ENCODE results near the gene PAPPA2. TPM values are rescaled to one million over a fixed set of nuclear protein-coding genes. Genes with fewer than 3 reads are reported as not detected.

Gene PAPPA2
- total and polyA plus RNA-seq, 2 of the 8 experiments (the other 6 are each of a cell fraction or from before 2014, with no cell fraction given): 0.08 to 0.88 TPM

GRCh38 chr1:176779992-176780328 lies 317.0 kb downstream of the PAPPA2 start:
- no peaks in the 10 kb centered on the region for H3K4me1 ChIP-seq (replicated peaks in 1 of 4; ENCODE audit: control insufficient read depth in 3 of 4, insufficient read depth in 4 of 4, low read length in 3 of 4)
- no peak overlapping the region for H3K4me3 ChIP-seq (ENCODE audit: extremely low read depth in 1 of 4, insufficient read depth in 2 of 4, low read depth in 3 of 4, low read length in 4 of 4)
- H4K5ac ChIP-seq (ENCODE audit: insufficient read length, low read depth, low read length): no peak overlapping the region
- no peaks in the 10 kb centered on the region for H3K36me3 ChIP-seq (ENCODE audit: control insufficient read depth in 2 of 4, insufficient read depth in 4 of 4, low read length in 3 of 4)
- no peak overlapping the region for H3K14ac ChIP-seq (ENCODE audit: insufficient read length)
- no peak overlapping the region for H2BK15ac ChIP-seq (ENCODE audit: low read length)
- H3K27me3 ChIP-seq (replicated peaks in 1 of 4; ENCODE audit: control insufficient read depth in 3 of 4, extremely low read depth in 1 of 4, insufficient read depth in 3 of 4, low read length in 3 of 4): no peaks in the 10 kb centered on the region
- H3K18ac ChIP-seq (ENCODE audit: extremely low read depth, low read length): no peak overlapping the region
- no peak overlapping the region for H2BK12ac ChIP-seq (ENCODE audit: low read depth, low read length)
- no peaks in the 10 kb centered on the region for H3K79me1 ChIP-seq (ENCODE audit: low read depth, low read length)
- H3K56ac ChIP-seq (replicated peaks; ENCODE audit: insufficient read length, low read depth, low read length): no peak overlapping the region
- H3K9me3 ChIP-seq (ENCODE audit: insufficient read depth in 2 of 2, low read depth in 1 of 2, low read length in 1 of 2): no peaks in the 10 kb centered on the region
- H2AK5ac ChIP-seq (ENCODE audit: low read depth, low read length): no peak overlapping the region
- no peak overlapping the region for H2BK120ac ChIP-seq (replicated peaks; ENCODE audit: low read depth, low read length)
- DNase-seq (ENCODE audit: low read depth in 1 of 2, low spot score in 2 of 2) (no peak), FAIRE-seq (no peak)
- H4K20me1 ChIP-seq (replicated peaks in 1 of 2; ENCODE audit: control insufficient read depth in 1 of 2, insufficient read depth in 2 of 2, low read length in 2 of 2): no peaks in the 10 kb centered on the region
- ChIA-PET CTCF (ENCODE audit: partially characterized antibody) (interaction anchor here (1.0 kb wide), 1 partner anchor 35 kb away, joined by 4 read pairs; no protein-coding TSS in a partner anchor), POLR2A (ENCODE audit: partially characterized antibody) (interaction anchor here (1.1 kb wide), 1 partner anchor 21 kb away, joined by 3 read pairs; no protein-coding TSS in a partner anchor)
- no peak overlapping the region for H4K8ac ChIP-seq (ENCODE audit: extremely low read depth, insufficient read depth, low read length)
- H2BK5ac ChIP-seq (ENCODE audit: low read depth, low read length): no peak overlapping the region
- no peak overlapping the region for H3K4me2 ChIP-seq (ENCODE audit: insufficient read depth in 1 of 2, low read depth in 2 of 2, low read length in 2 of 2)
- no peak overlapping the region for H2BK20ac ChIP-seq (ENCODE audit: low read length)
- 87% methylated on average over 1 of the region's 1 CpG; no CpG with 5 or more reads in 1 of the 2 experiments for WGBS, 2 experiments (ENCODE audit: extremely low coverage in 1 of 2, insufficient coverage in 1 of 2, insufficient read length in 1 of 2, insufficient replicate concordance in 2 of 2, low coverage in 1 of 2, low lambda C conversion rate in 2 of 2, missing lambda C conversion rate in 1 of 2)
- no peak overlapping the region for H3K4ac ChIP-seq (replicated peaks; ENCODE audit: insufficient read length, low read depth, low read length)
- no peaks in the 10 kb centered on the region for H3K79me2 ChIP-seq (ENCODE audit: control insufficient read depth in 1 of 2, insufficient read depth in 2 of 2, low read length in 2 of 2)
- H3K23ac ChIP-seq (ENCODE audit: insufficient read length): no peak overlapping the region
- 0 out of 2 replicates have a peak overlapping the region, but pooled peaks have one; percentile 15 for H2AFZ ChIP-seq (ENCODE audit: low read length)
- TF ChIP-seq YY1 (IDR thresholded peaks at IDR 0.05; ENCODE audit: low read depth, low read length): no peak
- TF ChIP-seq CTCF (IDR thresholded peaks at IDR 0.05; ENCODE audit: control extremely low read depth in 1 of 3, insufficient read depth in 1 of 3, low read depth in 1 of 3, low read length in 3 of 3): no peak
- no peak for TF ChIP-seq CHD2 (IDR thresholded peaks at IDR 0.05; ENCODE audit: low read length)
- no peak for TF ChIP-seq HDAC6 (IDR thresholded peaks at IDR 0.05; ENCODE audit: low read depth, low read length)
- no peak for TF ChIP-seq KDM4A (IDR thresholded peaks at IDR 0.05; ENCODE audit: low read depth, low read length, severe bottlenecking)
- TF ChIP-seq CTBP2 (IDR thresholded peaks at IDR 0.05; ENCODE audit: borderline replicate concordance, insufficient read depth, insufficient read length, low read length): no peak
- no peak overlapping the region for H4K91ac ChIP-seq (replicated peaks; ENCODE audit: insufficient read length, low read length)
- H3K23me2 ChIP-seq (ENCODE audit: low read depth, low read length): no peaks in the 10 kb centered on the region
- H3K27ac ChIP-seq (ENCODE audit: low read depth, low read length): no peak overlapping the region
- no peak overlapping the region for H3K9ac ChIP-seq (replicated peaks in 1 of 4; ENCODE audit: extremely low read depth in 1 of 4, low read depth in 3 of 4, low read length in 3 of 4)
